ENCODE measurements around the gene MTMR10. TPM values are rescaled to one million over a fixed set of nuclear protein-coding genes. Genes with fewer than 3 reads are reported as not detected.

The MTMR10 gene
- polyA plus RNA-seq, 2 of the 4 experiments (the other 2 are of a cell fraction), result 11.9 to 23.1 TPM

GRCh38 chr15:30962079-30962478 lies 29.3 kb downstream of the MTMR10 start:
- Histone ChIP-seq H3K4me2 (no peak overlapping the region), H3K27ac (no peak overlapping the region), H3K4me3 (no peak overlapping the region), H3K4me1 (no peaks in the 10 kb centered on the region), H3K9me3 (no peaks in the 10 kb centered on the region)
- TF ChIP-seq HOXB13 (CRISPR knock-in tag; IDR thresholded peaks at IDR 0.05; ENCODE audit: low read depth) (no peak), ZNF302 (CRISPR knock-in tag; IDR thresholded peaks at IDR 0.05) (no peak), CEBPB (IDR thresholded peaks at IDR 0.05) (no peak), CBX8 (IDR thresholded peaks at IDR 0.05) (no peak), RARB (CRISPR knock-in tag; IDR thresholded peaks at IDR 0.05) (no peak), PBX3 (IDR thresholded peaks at IDR 0.05) (no peak)
- TF ChIP-seq, protein P1, sequence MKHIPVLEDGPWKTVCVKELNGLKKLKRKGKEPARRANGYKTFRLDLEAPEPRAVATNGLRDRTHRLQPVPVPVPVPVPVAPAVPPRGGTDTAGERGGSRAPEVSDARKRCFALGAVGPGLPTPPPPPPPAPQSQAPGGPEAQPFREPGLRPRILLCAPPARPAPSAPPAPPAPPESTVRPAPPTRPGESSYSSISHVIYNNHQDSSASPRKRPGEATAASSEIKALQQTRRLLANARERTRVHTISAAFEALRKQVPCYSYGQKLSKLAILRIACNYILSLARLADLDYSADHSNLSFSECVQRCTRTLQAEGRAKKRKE (CRISPR knock-in tag; IDR thresholded peaks at IDR 0.05; ENCODE audit: low read depth), result no peak
- ATAC-seq (no peak), DNase-seq (ENCODE audit: low read depth in 1 of 2, low spot score in 1 of 2) (no peak), FAIRE-seq (no peak)
- ChIA-PET POLR2A (no interaction called here), CTCF (interaction anchor here (0.9 to 2.8 kb wide), 4 partner anchors 9 to 167 kb away, joined by 3 to 9 read pairs (median 6); no protein-coding TSS in a partner anchor)

DNA sequence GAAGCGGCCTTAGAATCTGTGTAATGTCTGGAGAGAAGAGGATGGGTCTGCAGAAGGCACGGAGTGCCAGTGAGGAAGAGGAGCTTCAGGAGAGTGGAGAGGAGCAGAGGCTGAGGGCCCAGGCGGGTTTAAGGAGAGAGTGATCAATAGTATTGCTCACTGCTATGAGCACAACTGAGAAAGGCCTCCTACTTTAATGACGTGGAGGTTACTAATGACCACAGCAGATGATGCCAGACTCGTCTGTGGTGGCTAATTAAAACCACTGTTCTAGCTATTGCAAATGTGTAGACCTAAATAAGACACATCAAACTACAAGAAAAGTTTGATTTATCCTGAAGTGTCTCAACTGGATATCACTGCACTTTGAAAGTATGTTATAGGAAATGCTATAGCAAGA lies 33.2 kb downstream of the MTMR10 start:
- POLR2A ChIA-PET, result no interaction called here
- WGBS (ENCODE audit: missing lambda C conversion rate), result 91% methylated on average over 5 of the region's 5 CpGs
- CTCF ChIA-PET, result no interaction called here
- DNase-seq (ENCODE audit: low read depth in 1 of 2, low spot score in 1 of 2), result no peak
- FAIRE-seq, result no peak
- no peak for TF ChIP-seq FOSB (CRISPR knock-in tag; IDR thresholded peaks at IDR 0.05)
- no peak for TF ChIP-seq CBX8 (IDR thresholded peaks at IDR 0.05)
- TF ChIP-seq MAX (IDR thresholded peaks at IDR 0.05), result no peak
- no peak for TF ChIP-seq EHMT2 (IDR thresholded peaks at IDR 0.05; ENCODE audit: low read depth)
- TF ChIP-seq KDM5A (IDR thresholded peaks at IDR 0.05), result no peak
- TF ChIP-seq HEYL (CRISPR knock-in tag; IDR thresholded peaks at IDR 0.05), result no peak
- TF ChIP-seq EP300 (IDR thresholded peaks at IDR 0.05), result no peak
- TF ChIP-seq GATA3 (IDR thresholded peaks at IDR 0.05; ENCODE audit: borderline replicate concordance), result no peak
- TF ChIP-seq ZSCAN20 (CRISPR knock-in tag; IDR thresholded peaks at IDR 0.05), result no peak
- no peak for TF ChIP-seq BHLHE40 (IDR thresholded peaks at IDR 0.05; ENCODE audit: low read depth, low read length)
- TF ChIP-seq, protein P2, sequence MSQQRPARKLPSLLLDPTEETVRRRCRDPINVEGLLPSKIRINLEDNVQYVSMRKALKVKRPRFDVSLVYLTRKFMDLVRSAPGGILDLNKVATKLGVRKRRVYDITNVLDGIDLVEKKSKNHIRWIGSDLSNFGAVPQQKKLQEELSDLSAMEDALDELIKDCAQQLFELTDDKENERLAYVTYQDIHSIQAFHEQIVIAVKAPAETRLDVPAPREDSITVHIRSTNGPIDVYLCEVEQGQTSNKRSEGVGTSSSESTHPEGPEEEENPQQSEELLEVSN (IDR thresholded peaks at IDR 0.05; ENCODE audit: borderline replicate concordance, low read depth), result no peak
- TF ChIP-seq POLR2A (IDR thresholded peaks at IDR 0.05; ENCODE audit: low read length), result no peak
- TF ChIP-seq HDAC2 (IDR thresholded peaks at IDR 0.05), result no peak
- no peak for TF ChIP-seq KDM1A (IDR thresholded peaks at IDR 0.05; ENCODE audit: low read depth)
- TF ChIP-seq CBX2 (IDR thresholded peaks at IDR 0.05; ENCODE audit: borderline replicate concordance, low read depth), result no peak
- TF ChIP-seq POLR2AphosphoS2 (conservative IDR thresholded peaks at IDR 0.05; ENCODE audit: low read length), result no peak
- no peak for TF ChIP-seq CHD2 (IDR thresholded peaks at IDR 0.05; ENCODE audit: low read length, partially characterized antibody)
- no peak for TF ChIP-seq PHF8 (IDR thresholded peaks at IDR 0.05; ENCODE audit: borderline replicate concordance, low read depth)
- TF ChIP-seq, protein P3, sequence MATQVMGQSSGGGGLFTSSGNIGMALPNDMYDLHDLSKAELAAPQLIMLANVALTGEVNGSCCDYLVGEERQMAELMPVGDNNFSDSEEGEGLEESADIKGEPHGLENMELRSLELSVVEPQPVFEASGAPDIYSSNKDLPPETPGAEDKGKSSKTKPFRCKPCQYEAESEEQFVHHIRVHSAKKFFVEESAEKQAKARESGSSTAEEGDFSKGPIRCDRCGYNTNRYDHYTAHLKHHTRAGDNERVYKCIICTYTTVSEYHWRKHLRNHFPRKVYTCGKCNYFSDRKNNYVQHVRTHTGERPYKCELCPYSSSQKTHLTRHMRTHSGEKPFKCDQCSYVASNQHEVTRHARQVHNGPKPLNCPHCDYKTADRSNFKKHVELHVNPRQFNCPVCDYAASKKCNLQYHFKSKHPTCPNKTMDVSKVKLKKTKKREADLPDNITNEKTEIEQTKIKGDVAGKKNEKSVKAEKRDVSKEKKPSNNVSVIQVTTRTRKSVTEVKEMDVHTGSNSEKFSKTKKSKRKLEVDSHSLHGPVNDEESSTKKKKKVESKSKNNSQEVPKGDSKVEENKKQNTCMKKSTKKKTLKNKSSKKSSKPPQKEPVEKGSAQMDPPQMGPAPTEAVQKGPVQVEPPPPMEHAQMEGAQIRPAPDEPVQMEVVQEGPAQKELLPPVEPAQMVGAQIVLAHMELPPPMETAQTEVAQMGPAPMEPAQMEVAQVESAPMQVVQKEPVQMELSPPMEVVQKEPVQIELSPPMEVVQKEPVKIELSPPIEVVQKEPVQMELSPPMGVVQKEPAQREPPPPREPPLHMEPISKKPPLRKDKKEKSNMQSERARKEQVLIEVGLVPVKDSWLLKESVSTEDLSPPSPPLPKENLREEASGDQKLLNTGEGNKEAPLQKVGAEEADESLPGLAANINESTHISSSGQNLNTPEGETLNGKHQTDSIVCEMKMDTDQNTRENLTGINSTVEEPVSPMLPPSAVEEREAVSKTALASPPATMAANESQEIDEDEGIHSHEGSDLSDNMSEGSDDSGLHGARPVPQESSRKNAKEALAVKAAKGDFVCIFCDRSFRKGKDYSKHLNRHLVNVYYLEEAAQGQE (IDR thresholded peaks at IDR 0.05), result no peak
- H3K9me3 ChIP-seq, result no peaks in the 10 kb centered on the region
- peaks cover 35% of the 10 kb centered on the region for H3K4me1 ChIP-seq
- H3K4me2 ChIP-seq, result no peak overlapping the region
- no peak overlapping the region for H3K27ac ChIP-seq
- H3K4me3 ChIP-seq, result no peak overlapping the region
- ATAC-seq, result no peak

All from A549 (cell line).